ENCODE data around the gene ADAMTSL4.

GRCh38 chr1:150507912-150508864, 41.0 kb upstream of the ADAMTSL4 start, which contains the start of gene ECM1:
- TF ChIP-seq POLR2A (IDR thresholded peaks at IDR 0.05; ENCODE audit: extremely low read depth, insufficient read length) (no peak), CTCF (IDR thresholded peaks at IDR 0.05; ENCODE audit: low read depth, low read length) (no peak)
- TF ChIP-seq, protein P1, sequence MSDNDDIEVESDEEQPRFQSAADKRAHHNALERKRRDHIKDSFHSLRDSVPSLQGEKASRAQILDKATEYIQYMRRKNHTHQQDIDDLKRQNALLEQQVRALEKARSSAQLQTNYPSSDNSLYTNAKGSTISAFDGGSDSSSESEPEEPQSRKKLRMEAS (IDR thresholded peaks at IDR 0.05; ENCODE audit: low read depth, low read length) = no peak

All from NB4 (cell line).